ENCODE results near the gene CT45A3.
A peak's percentile ranks its signal among the peaks of the same experiment; 100 is the strongest.
"Not testable (repeated sequence)": the region's sequence is repeated elsewhere in the genome, so short reads cannot be mapped to it uniquely, and the experiment has no call there.

CT45A3 gene

GRCh38 chrX:135768091-135768490 is at the start of gene CT45A3:
Gene CT45A3 (minus strand): TSS chrX:135768191. CDS start chrX:135764444, 3,747 bp downstream.
- not testable (repeated sequence) for DNase-seq (ENCODE audit: low spot score)

GRCh38 chrX:135802687-135803086 is 34.7 kb upstream of the CT45A3 start, which contains the start of gene CT45A6:
Gene CT45A6 (minus strand): TSS chrX:135802787. CDS start chrX:135798993, 3,794 bp downstream.
- not testable (repeated sequence) for DNase-seq (ENCODE audit: low spot score)

GRCh38 chrX:135785403-135785802 is 17.4 kb upstream of the CT45A3 start, which contains the start of gene CT45A5:
Gene CT45A5 (minus strand): TSS chrX:135785503. CDS start chrX:135781729, 3,774 bp downstream.
- not testable (repeated sequence) for DNase-seq (ENCODE audit: low spot score)

GRCh38 chrX:135744739-135745138 is 23.3 kb downstream of the CT45A3 start:
- not testable (repeated sequence) for DNase-seq (ENCODE audit: low spot score)

- DNase-seq (ENCODE audit: low spot score), result no peak
Measured at GRCh38 chrX:135741192-135741715, 26.7 kb downstream of the CT45A3 start.

- DNase-seq (ENCODE audit: low spot score), result peak; percentile 27
Measured at GRCh38 chrX:135740681-135741149, 27.3 kb downstream of the CT45A3 start.

- no peak for DNase-seq (ENCODE audit: low spot score)
Measured at GRCh38 chrX:135737366-135738071, 30.5 kb downstream of the CT45A3 start.

- not testable (repeated sequence) for DNase-seq (ENCODE audit: low spot score)
Measured at GRCh38 chrX:135734666-135735065, 33.3 kb downstream of the CT45A3 start.

GRCh38 chrX:135713795-135714194 is 54.2 kb downstream of the CT45A3 start:
- no peak for DNase-seq (ENCODE audit: low spot score)

GRCh38 chrX:135713183-135713689 is 54.8 kb downstream of the CT45A3 start, which contains the start of gene CT45A1:
Gene CT45A1 (plus strand): TSS chrX:135713639. CDS start chrX:135718941, 5,302 bp downstream.
- not testable (repeated sequence) for DNase-seq (ENCODE audit: low spot score)
